Mesothelial cell of epicardium (in vitro differentiated cells): ENCODE results near the gene SUMO1. TPM values are rescaled to one million over a fixed set of nuclear protein-coding genes. Genes with fewer than 3 reads are reported as not detected.

Experiments
- DNase-seq, 2 experiments: peaks; one replicate each; pipeline ENCODE4 v3.0.0; 2021; ENCODE audit warnings: low spot score in 2 of 2; ENCODE audit not compliant: unreplicated experiment in 2 of 2
- H3K27ac Mint-ChIP-seq: 2 replicates; pipeline ENCODE4 v1.8.0; 2021; ENCODE audit warnings: mixed read lengths
- H3K27me3 Mint-ChIP-seq: 2 replicates; pipeline ENCODE4 v1.8.0; 2021; ENCODE audit warnings: low read depth, mixed read lengths
- H3K36me3 Mint-ChIP-seq: 2 replicates; pipeline ENCODE4 v1.8.0; 2021; ENCODE audit warnings: mixed read lengths
- H3K4me1 Mint-ChIP-seq: 2 replicates; pipeline ENCODE4 v1.8.0; 2021; ENCODE audit warnings: mixed read lengths
- H3K4me3 Mint-ChIP-seq: 2 replicates; pipeline ENCODE4 v1.8.0; 2021; ENCODE audit warnings: mild to moderate bottlenecking, moderate library complexity, mixed read lengths
- H3K9me3 Mint-ChIP-seq: 2 replicates; pipeline ENCODE4 v1.8.0; 2021; ENCODE audit warnings: mixed read lengths
- CTCF ChIP-seq: fragments of 200-600 bp; sonication (generic); IDR thresholded peaks from one replicate; pipeline ENCODE4 v1.5.0; 2021; ENCODE audit warnings: antibody characterized with exemption; ENCODE audit not compliant: unreplicated experiment
- total RNA-seq: library from RNA; stranded (reverse); gene quantifications from 3 replicates; pipeline ENCODE4 v1.2.1, GENCODE V29; 2021

The SUMO1 gene
- total RNA-seq, 1 donor from 2014 or later, result 106 TPM

- Mint-ChIP-seq H3K4me1 (peaks cover 24% of the 10 kb centered on the region), H3K4me3 (no peak overlapping the region), H3K27ac (peak overlapping the region; percentile 9), H3K36me3 (no peaks in the 10 kb centered on the region), H3K27me3 (no peaks in the 10 kb centered on the region), H3K9me3 (peaks cover 9% of the 10 kb centered on the region)
- DNase-seq, result peak in 1 of 2 experiments; percentile 11
- TF ChIP-seq CTCF, result no peak
These were observed 53.8 kb downstream of the SUMO1 start for GRCh38 chr2:202184557-202184956.

- no peak overlapping the region for H3K27ac Mint-ChIP-seq
- no peaks in the 10 kb centered on the region for H3K27me3 Mint-ChIP-seq
- no peaks in the 10 kb centered on the region for H3K4me1 Mint-ChIP-seq
- H3K36me3 Mint-ChIP-seq, result no peaks in the 10 kb centered on the region
- H3K4me3 Mint-ChIP-seq, result no peak overlapping the region
- H3K9me3 Mint-ChIP-seq, result peaks cover 23% of the 10 kb centered on the region
- peak in 1 of 2 experiments; percentile 62 for DNase-seq
- TF ChIP-seq CTCF, result peak; percentile 88
These were observed 59.9 kb downstream of the SUMO1 start for GRCh38 chr2:202178346-202178958.

- Mint-ChIP-seq H3K27ac (peak overlapping the region; percentile 14), H3K9me3 (peaks cover 14% of the 10 kb centered on the region), H3K4me1 (peaks cover 13% of the 10 kb centered on the region), H3K27me3 (peaks cover 7% of the 10 kb centered on the region), H3K36me3 (no peaks in the 10 kb centered on the region), H3K4me3 (no peak overlapping the region)
- DNase-seq, result no peak
- TF ChIP-seq CTCF, result no peak
These were observed 65.8 kb downstream of the SUMO1 start for GRCh38 chr2:202172439-202173211.

DNA sequence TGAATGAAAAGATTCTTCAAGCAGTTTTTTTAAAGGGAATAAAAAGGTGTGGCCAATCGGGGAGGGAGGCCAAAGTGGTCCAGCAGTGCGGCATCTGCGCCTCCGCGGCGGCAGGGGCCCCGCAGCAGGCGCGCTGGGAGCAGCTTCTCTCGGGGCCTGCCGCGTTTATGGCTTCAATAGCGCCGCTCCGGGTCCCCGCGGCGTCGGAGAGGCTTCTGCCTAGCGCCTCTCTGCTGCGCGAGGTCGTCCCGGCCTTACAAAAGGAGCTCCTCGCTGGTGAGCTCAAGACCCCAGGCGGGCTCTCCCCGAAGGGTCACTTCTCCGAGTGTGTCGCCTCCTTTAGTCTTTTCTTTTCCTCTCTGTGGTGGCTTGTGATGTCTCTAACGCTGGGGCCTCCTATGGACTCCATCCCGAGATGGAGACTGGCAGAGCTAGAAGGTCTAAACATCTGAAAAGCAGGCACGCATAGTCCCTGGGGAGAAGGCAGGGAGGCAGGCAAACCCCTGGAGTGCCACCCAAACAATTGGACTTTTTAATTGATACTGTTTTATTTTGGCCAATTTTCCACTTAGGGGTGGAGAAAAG lies 67.1 kb downstream of the SUMO1 start:
- no peak for TF ChIP-seq CTCF
- H3K9me3 Mint-ChIP-seq, result peaks cover 10% of the 10 kb centered on the region
- DNase-seq, result peak; percentile 36 to 50
- peak overlapping the region; percentile 20 for H3K4me3 Mint-ChIP-seq
- H3K4me1 Mint-ChIP-seq, result peaks cover 17% of the 10 kb centered on the region
- no peaks in the 10 kb centered on the region for H3K36me3 Mint-ChIP-seq
- H3K27me3 Mint-ChIP-seq, result peaks cover 7% of the 10 kb centered on the region
- no peak overlapping the region for H3K27ac Mint-ChIP-seq

GRCh38 chr2:202169832-202170424 lies 68.5 kb downstream of the SUMO1 start:
- H3K27me3 Mint-ChIP-seq, result peaks cover 7% of the 10 kb centered on the region
- DNase-seq, result no peak
- TF ChIP-seq CTCF, result no peak
- no peak overlapping the region for H3K4me3 Mint-ChIP-seq
- peaks cover 28% of the 10 kb centered on the region for H3K4me1 Mint-ChIP-seq
- peaks cover under 1% of the 10 kb centered on the region for H3K9me3 Mint-ChIP-seq
- H3K27ac Mint-ChIP-seq, result no peak overlapping the region
- H3K36me3 Mint-ChIP-seq, result no peaks in the 10 kb centered on the region
